ENCODE results near the gene GEMIN7.

GEMIN7 gene

GRCh38 chr19:45047188-45047797 lies 31.8 kb upstream of the GEMIN7 start:
- Histone ChIP-seq H3K27me3 (replicated peaks; ENCODE audit: control insufficient read depth, insufficient read depth, low read length) (no peaks in the 10 kb centered on the region), H3K9me3 (ENCODE audit: control insufficient read depth, low read length) (no peaks in the 10 kb centered on the region), H3K9ac (ENCODE audit: low read length) (no peak overlapping the region), H3K4me3 (ENCODE audit: low read length) (no peak overlapping the region), H3K36me3 (ENCODE audit: control insufficient read depth, insufficient read depth, low read length, severe bottlenecking) (peaks cover 48% of the 10 kb centered on the region), H3K4me1 (ENCODE audit: control insufficient read depth, insufficient read depth, low read length) (peaks cover 15% of the 10 kb centered on the region)
- DNase-seq (ENCODE audit: low read depth), result no peak

- no peak overlapping the region for H3K9ac ChIP-seq (ENCODE audit: low read length)
- no peak overlapping the region for H3K4me3 ChIP-seq (ENCODE audit: low read length)
- H3K27me3 ChIP-seq (replicated peaks; ENCODE audit: control insufficient read depth, insufficient read depth, low read length), result no peaks in the 10 kb centered on the region
- DNase-seq (ENCODE audit: low read depth), result no peak
- no peaks in the 10 kb centered on the region for H3K9me3 ChIP-seq (ENCODE audit: control insufficient read depth, low read length)
- peaks cover 48% of the 10 kb centered on the region for H3K36me3 ChIP-seq (ENCODE audit: control insufficient read depth, insufficient read depth, low read length, severe bottlenecking)
- H3K4me1 ChIP-seq (ENCODE audit: control insufficient read depth, insufficient read depth, low read length), result peaks cover 18% of the 10 kb centered on the region
Measured at GRCh38 chr19:45049073-45049736, 29.9 kb upstream of the GEMIN7 start.

GRCh38 chr19:45050036-45050435 lies 29.0 kb upstream of the GEMIN7 start:
- H3K36me3 ChIP-seq (ENCODE audit: control insufficient read depth, insufficient read depth, low read length, severe bottlenecking), result peaks cover 48% of the 10 kb centered on the region
- H3K9me3 ChIP-seq (ENCODE audit: control insufficient read depth, low read length), result no peaks in the 10 kb centered on the region
- no peak for DNase-seq (ENCODE audit: low read depth)

GRCh38 chr19:45051929-45052579 lies 27.0 kb upstream of the GEMIN7 start:
- peaks cover 15% of the 10 kb centered on the region for H3K4me1 ChIP-seq (ENCODE audit: control insufficient read depth, insufficient read depth, low read length)
- no peak for DNase-seq (ENCODE audit: low read depth)
- H3K9ac ChIP-seq (ENCODE audit: low read length), result no peak overlapping the region
- H3K9me3 ChIP-seq (ENCODE audit: control insufficient read depth, low read length), result no peaks in the 10 kb centered on the region
- peaks cover 50% of the 10 kb centered on the region for H3K36me3 ChIP-seq (ENCODE audit: control insufficient read depth, insufficient read depth, low read length, severe bottlenecking)
- no peaks in the 10 kb centered on the region for H3K27me3 ChIP-seq (replicated peaks; ENCODE audit: control insufficient read depth, insufficient read depth, low read length)
- H3K4me3 ChIP-seq (ENCODE audit: low read length), result no peak overlapping the region

More at GRCh38 chr19:45050036-45050435, 29.0 kb upstream of the GEMIN7 start:
- Histone ChIP-seq H3K27me3 (replicated peaks; ENCODE audit: control insufficient read depth, insufficient read depth, low read length) (no peaks in the 10 kb centered on the region), H3K4me3 (ENCODE audit: low read length) (no peak overlapping the region), H3K4me1 (ENCODE audit: control insufficient read depth, insufficient read depth, low read length) (peaks cover 18% of the 10 kb centered on the region), H3K9ac (ENCODE audit: low read length) (no peak overlapping the region)

- Histone ChIP-seq H3K4me3 (ENCODE audit: low read length) (no peak overlapping the region), H3K9me3 (ENCODE audit: control insufficient read depth, low read length) (no peaks in the 10 kb centered on the region), H3K9ac (ENCODE audit: low read length) (no peak overlapping the region), H3K27me3 (replicated peaks; ENCODE audit: control insufficient read depth, insufficient read depth, low read length) (no peaks in the 10 kb centered on the region), H3K36me3 (ENCODE audit: control insufficient read depth, insufficient read depth, low read length, severe bottlenecking) (peaks cover 94% of the 10 kb centered on the region), H3K4me1 (ENCODE audit: control insufficient read depth, insufficient read depth, low read length) (peaks cover 7% of the 10 kb centered on the region)
- DNase-seq (ENCODE audit: low read depth), result no peak
Measured at GRCh38 chr19:45056831-45057230, 22.2 kb upstream of the GEMIN7 start.

GRCh38 chr19:45057444-45057843 lies 21.6 kb upstream of the GEMIN7 start:
- no peak overlapping the region for H3K4me3 ChIP-seq (ENCODE audit: low read length)
- DNase-seq (ENCODE audit: low read depth), result no peak
- H3K4me1 ChIP-seq (ENCODE audit: control insufficient read depth, insufficient read depth, low read length), result peaks cover 1% of the 10 kb centered on the region
- no peak overlapping the region for H3K9ac ChIP-seq (ENCODE audit: low read length)
- no peaks in the 10 kb centered on the region for H3K27me3 ChIP-seq (replicated peaks; ENCODE audit: control insufficient read depth, insufficient read depth, low read length)
- no peaks in the 10 kb centered on the region for H3K9me3 ChIP-seq (ENCODE audit: control insufficient read depth, low read length)
- peaks cover 96% of the 10 kb centered on the region for H3K36me3 ChIP-seq (ENCODE audit: control insufficient read depth, insufficient read depth, low read length, severe bottlenecking)

- Histone ChIP-seq H3K9ac (ENCODE audit: low read length) (no peak overlapping the region), H3K4me1 (ENCODE audit: control insufficient read depth, insufficient read depth, low read length) (no peaks in the 10 kb centered on the region), H3K9me3 (ENCODE audit: control insufficient read depth, low read length) (no peaks in the 10 kb centered on the region), H3K36me3 (ENCODE audit: control insufficient read depth, insufficient read depth, low read length, severe bottlenecking) (peaks cover 96% of the 10 kb centered on the region), H3K4me3 (ENCODE audit: low read length) (no peak overlapping the region), H3K27me3 (replicated peaks; ENCODE audit: control insufficient read depth, insufficient read depth, low read length) (no peaks in the 10 kb centered on the region)
- DNase-seq (ENCODE audit: low read depth), result no peak
Measured at GRCh38 chr19:45058622-45059159, 20.4 kb upstream of the GEMIN7 start.

GRCh38 chr19:45059258-45059965 lies 19.6 kb upstream of the GEMIN7 start:
- Histone ChIP-seq H3K4me1 (ENCODE audit: control insufficient read depth, insufficient read depth, low read length) (no peaks in the 10 kb centered on the region), H3K9me3 (ENCODE audit: control insufficient read depth, low read length) (no peaks in the 10 kb centered on the region), H3K36me3 (ENCODE audit: control insufficient read depth, insufficient read depth, low read length, severe bottlenecking) (peaks cover 96% of the 10 kb centered on the region), H3K27me3 (replicated peaks; ENCODE audit: control insufficient read depth, insufficient read depth, low read length) (no peaks in the 10 kb centered on the region), H3K9ac (ENCODE audit: low read length) (no peak overlapping the region), H3K4me3 (ENCODE audit: low read length) (no peak overlapping the region)
- DNase-seq (ENCODE audit: low read depth), result peak; percentile 79

- no peak for DNase-seq (ENCODE audit: low read depth)
- Histone ChIP-seq H3K36me3 (ENCODE audit: control insufficient read depth, insufficient read depth, low read length, severe bottlenecking) (peaks cover 92% of the 10 kb centered on the region), H3K9ac (ENCODE audit: low read length) (no peak overlapping the region), H3K9me3 (ENCODE audit: control insufficient read depth, low read length) (no peaks in the 10 kb centered on the region), H3K4me3 (ENCODE audit: low read length) (no peak overlapping the region), H3K27me3 (replicated peaks; ENCODE audit: control insufficient read depth, insufficient read depth, low read length) (no peaks in the 10 kb centered on the region), H3K4me1 (ENCODE audit: control insufficient read depth, insufficient read depth, low read length) (no peaks in the 10 kb centered on the region)
Measured at GRCh38 chr19:45061965-45062364, 17.1 kb upstream of the GEMIN7 start.

GRCh38 chr19:45063851-45064801 lies 14.9 kb upstream of the GEMIN7 start:
- Histone ChIP-seq H3K36me3 (ENCODE audit: control insufficient read depth, insufficient read depth, low read length, severe bottlenecking) (peaks cover 85% of the 10 kb centered on the region), H3K27me3 (replicated peaks; ENCODE audit: control insufficient read depth, insufficient read depth, low read length) (no peaks in the 10 kb centered on the region), H3K9ac (ENCODE audit: low read length) (no peak overlapping the region), H3K4me3 (ENCODE audit: low read length) (no peak overlapping the region), H3K4me1 (ENCODE audit: control insufficient read depth, insufficient read depth, low read length) (no peaks in the 10 kb centered on the region), H3K9me3 (ENCODE audit: control insufficient read depth, low read length) (no peaks in the 10 kb centered on the region)
- DNase-seq (ENCODE audit: low read depth), result no peak
